Neural crest cell (in vitro differentiated cells): ENCODE results near the gene TMEM196. TPM values are rescaled to one million over a fixed set of nuclear protein-coding genes. Genes with fewer than 3 reads are reported as not detected.
"Not testable (repeated sequence)": the region's sequence is repeated elsewhere in the genome, so short reads cannot be mapped to it uniquely, and the experiment has no call there.

Experiments
- DNase-seq: peaks from one replicate; pipeline ENCODE4 v3.0.0; 2021; ENCODE audit warnings: low read depth, mixed read lengths, low spot score
- H3K27ac Mint-ChIP-seq: one replicate; pipeline ENCODE4 v1.8.0; 2021; ENCODE audit warnings: mild to moderate bottlenecking, mixed read lengths; ENCODE audit not compliant: unreplicated experiment
- H3K27me3 Mint-ChIP-seq: 2 replicates; pipeline ENCODE4 v1.8.0; 2021; ENCODE audit warnings: low read depth, mild to moderate bottlenecking, mixed read lengths
- H3K36me3 Mint-ChIP-seq: 2 replicates; pipeline ENCODE4 v1.8.0; 2021; ENCODE audit warnings: low read depth, mild to moderate bottlenecking, mixed read lengths
- H3K4me1 Mint-ChIP-seq: 2 replicates; pipeline ENCODE4 v1.8.0; 2021; ENCODE audit warnings: mixed read lengths
- H3K4me3 Mint-ChIP-seq: one replicate; pipeline ENCODE4 v1.8.0; 2021; ENCODE audit warnings: mild to moderate bottlenecking, mixed read lengths
- H3K9me3 Mint-ChIP-seq: 2 replicates; pipeline ENCODE4 v1.8.0; 2021; ENCODE audit warnings: mixed read lengths
- CTCF ChIP-seq: fragments of 200-600 bp; sonication (generic); conservative IDR thresholded peaks from 2 replicates; pipeline ENCODE4 v1.5.0; 2021; ENCODE audit warnings: antibody characterized with exemption, mild to moderate bottlenecking
- total RNA-seq: library from RNA; stranded (reverse); gene quantifications from 2 replicates; pipeline ENCODE4 v1.2.1, GENCODE V29; 2021

The TMEM196 gene
- total RNA-seq, 1 donor from 2014 or later = 0.65 TPM

- H3K27ac Mint-ChIP-seq = peak overlapping the region; percentile 8
- H3K4me1 Mint-ChIP-seq = peaks cover 7% of the 10 kb centered on the region
- peaks cover 34% of the 10 kb centered on the region for H3K36me3 Mint-ChIP-seq
- no peak for DNase-seq
- H3K9me3 Mint-ChIP-seq = no peaks in the 10 kb centered on the region
- H3K4me3 Mint-ChIP-seq = no peak overlapping the region
- no peak for TF ChIP-seq CTCF
- no peaks in the 10 kb centered on the region for H3K27me3 Mint-ChIP-seq
Observed at GRCh38 chr7:19698331-19698730, 75.1 kb downstream of the TMEM196 start.

GRCh38 chr7:19696926-19697325, 76.5 kb downstream of the TMEM196 start:
- no peak for TF ChIP-seq CTCF
- no peak overlapping the region for H3K27ac Mint-ChIP-seq
- H3K4me1 Mint-ChIP-seq = peaks cover 7% of the 10 kb centered on the region
- no peak for DNase-seq
- peaks cover 22% of the 10 kb centered on the region for H3K36me3 Mint-ChIP-seq
- H3K4me3 Mint-ChIP-seq = no peak overlapping the region
- H3K27me3 Mint-ChIP-seq = no peaks in the 10 kb centered on the region
- H3K9me3 Mint-ChIP-seq = no peaks in the 10 kb centered on the region

DNA sequence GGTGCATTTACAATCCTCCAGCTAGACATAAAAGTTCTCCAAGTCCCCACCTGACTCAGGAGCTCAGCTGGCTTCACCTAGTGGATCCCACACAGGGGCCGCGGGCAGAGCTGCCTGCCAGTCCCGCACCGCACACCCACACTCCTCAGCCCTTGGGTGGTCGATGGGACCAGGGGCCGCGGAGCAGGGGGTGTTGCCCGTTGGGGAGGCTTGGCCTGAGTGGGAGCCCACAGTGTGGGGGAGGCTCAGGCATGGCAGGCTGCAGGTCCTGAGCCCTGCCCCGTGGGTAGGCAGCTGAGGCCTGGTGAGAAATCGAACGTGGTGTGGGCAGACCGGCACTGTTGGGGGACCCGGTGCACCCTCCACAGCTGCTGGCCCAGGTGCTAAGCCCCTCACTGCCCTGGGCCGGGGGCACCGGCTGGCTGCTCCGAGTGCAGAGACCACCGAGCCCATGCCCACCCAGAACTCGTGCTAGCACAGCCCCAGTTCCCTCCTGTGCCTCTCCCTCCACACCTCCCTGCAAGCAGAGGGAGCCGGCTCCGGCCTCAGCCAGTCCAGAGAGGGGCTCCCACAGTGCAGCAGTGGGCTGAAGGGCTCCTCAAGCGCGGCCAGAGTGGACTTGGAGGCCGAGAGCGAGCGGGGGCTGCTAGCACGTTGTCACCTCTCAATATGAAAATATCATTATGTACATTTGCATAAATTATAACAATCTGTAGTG, 81.1 kb downstream of the TMEM196 start:
- Mint-ChIP-seq H3K27me3 (no peaks in the 10 kb centered on the region), H3K36me3 (peaks cover 11% of the 10 kb centered on the region), H3K27ac (no peak overlapping the region), H3K4me1 (peaks cover 3% of the 10 kb centered on the region), H3K4me3 (no peak overlapping the region), H3K9me3 (peaks cover 5% of the 10 kb centered on the region)
- no peak for TF ChIP-seq CTCF
- DNase-seq = no peak

GRCh38 chr7:19690736-19691135, 82.7 kb downstream of the TMEM196 start:
- DNase-seq = no peak
- Mint-ChIP-seq H3K9me3 (peaks cover 5% of the 10 kb centered on the region), H3K27ac (no peak overlapping the region), H3K36me3 (peaks cover 9% of the 10 kb centered on the region), H3K27me3 (no peaks in the 10 kb centered on the region), H3K4me1 (peaks cover 3% of the 10 kb centered on the region), H3K4me3 (no peak overlapping the region)
- TF ChIP-seq CTCF = no peak

GRCh38 chr7:19689130-19689529, 84.3 kb downstream of the TMEM196 start:
- H3K27ac Mint-ChIP-seq, H3K27me3 Mint-ChIP-seq, H3K4me3 Mint-ChIP-seq, H3K4me1 Mint-ChIP-seq, H3K36me3 Mint-ChIP-seq, DNase-seq, H3K9me3 Mint-ChIP-seq: not testable (repeated sequence)

- TF ChIP-seq CTCF = no peak
- Mint-ChIP-seq H3K4me3 (no peak overlapping the region), H3K4me1 (peaks cover 4% of the 10 kb centered on the region), H3K27ac (no peak overlapping the region), H3K36me3 (no peaks in the 10 kb centered on the region), H3K27me3 (no peaks in the 10 kb centered on the region), H3K9me3 (peaks cover 3% of the 10 kb centered on the region)
- no peak for DNase-seq
Observed at GRCh38 chr7:19681596-19681995, 91.8 kb downstream of the TMEM196 start.
